ENCODE measurements around the gene NANS.
"Not testable (repeated sequence)": the region's sequence is repeated elsewhere in the genome, so short reads cannot be mapped to it uniquely, and the experiment has no call there.

Gene NANS

DNA sequence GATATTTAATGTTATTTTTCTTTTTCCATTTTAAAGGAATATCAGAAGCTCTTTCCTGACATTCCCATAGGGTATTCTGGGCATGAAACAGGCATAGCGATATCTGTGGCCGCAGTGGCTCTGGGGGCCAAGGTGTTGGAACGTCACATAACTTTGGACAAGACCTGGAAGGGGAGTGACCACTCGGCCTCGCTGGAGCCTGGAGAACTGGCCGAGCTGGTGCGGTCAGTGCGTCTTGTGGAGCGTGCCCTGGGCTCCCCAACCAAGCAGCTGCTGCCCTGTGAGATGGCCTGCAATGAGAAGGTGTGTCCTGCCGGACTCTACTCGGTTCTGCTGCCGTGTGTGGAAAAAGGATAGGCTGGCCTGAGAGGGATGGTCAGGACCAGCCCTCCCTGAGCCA, 24.2 kb downstream of the NANS start:
- Histone ChIP-seq H3K9ac (ENCODE audit: low read length) (peak overlapping the region; percentile 3), H3K4me3 (ENCODE audit: low read length) (no peak overlapping the region), H3K36me3 (ENCODE audit: control insufficient read depth, insufficient read depth, low read length, severe bottlenecking) (peaks cover 46% of the 10 kb centered on the region), H3K9me3 (ENCODE audit: control insufficient read depth, low read length) (no peaks in the 10 kb centered on the region), H3K4me1 (ENCODE audit: control insufficient read depth, insufficient read depth, low read length) (peaks cover 25% of the 10 kb centered on the region), H3K27me3 (replicated peaks; ENCODE audit: control insufficient read depth, insufficient read depth, low read length) (no peaks in the 10 kb centered on the region)
- no peak for DNase-seq (ENCODE audit: low read depth)

DNA sequence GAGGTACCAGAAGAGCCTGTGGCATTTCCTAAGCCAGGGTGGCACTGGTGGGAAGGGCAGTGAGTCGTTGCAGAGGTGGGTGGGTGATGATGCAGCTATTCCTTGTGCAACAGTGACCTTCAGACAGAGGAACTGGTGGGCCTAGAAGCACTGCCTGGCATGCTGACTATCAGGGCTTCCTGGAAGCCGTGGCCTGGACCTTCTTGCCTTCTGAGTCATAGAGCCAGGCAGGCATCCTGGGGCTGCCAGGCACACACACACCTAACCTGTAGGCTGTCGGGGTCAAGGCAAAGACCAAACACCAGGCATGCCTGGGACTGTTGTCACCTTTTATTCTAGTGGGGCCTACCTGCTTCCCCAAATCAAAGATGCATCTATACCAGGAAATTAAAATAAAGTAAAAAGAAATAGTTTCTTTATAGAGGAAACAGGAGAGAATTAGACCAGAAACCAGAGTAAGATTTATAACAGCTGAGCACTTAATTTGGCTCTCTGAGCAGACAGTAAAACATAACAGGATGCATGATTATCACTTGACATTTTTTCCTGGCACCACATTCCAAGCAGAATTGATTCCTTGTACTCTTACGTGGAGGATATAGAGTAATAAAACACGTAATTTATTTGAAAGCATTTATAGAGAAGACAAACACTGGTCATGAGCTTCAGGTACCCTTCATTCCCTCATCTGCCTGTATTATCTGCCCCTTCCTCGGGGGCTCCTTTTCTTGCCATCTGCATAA, 25.1 kb downstream of the NANS start:
- Histone ChIP-seq H3K27me3 (replicated peaks; ENCODE audit: control insufficient read depth, insufficient read depth, low read length) (no peaks in the 10 kb centered on the region), H3K4me1 (ENCODE audit: control insufficient read depth, insufficient read depth, low read length) (peaks cover 21% of the 10 kb centered on the region), H3K4me3 (ENCODE audit: low read length) (no peak overlapping the region), H3K9me3 (ENCODE audit: control insufficient read depth, low read length) (no peaks in the 10 kb centered on the region), H3K36me3 (ENCODE audit: control insufficient read depth, insufficient read depth, low read length, severe bottlenecking) (peaks cover 46% of the 10 kb centered on the region), H3K9ac (ENCODE audit: low read length) (peak overlapping the region; percentile 3)
- DNase-seq (ENCODE audit: low read depth): peak; percentile 53

DNA sequence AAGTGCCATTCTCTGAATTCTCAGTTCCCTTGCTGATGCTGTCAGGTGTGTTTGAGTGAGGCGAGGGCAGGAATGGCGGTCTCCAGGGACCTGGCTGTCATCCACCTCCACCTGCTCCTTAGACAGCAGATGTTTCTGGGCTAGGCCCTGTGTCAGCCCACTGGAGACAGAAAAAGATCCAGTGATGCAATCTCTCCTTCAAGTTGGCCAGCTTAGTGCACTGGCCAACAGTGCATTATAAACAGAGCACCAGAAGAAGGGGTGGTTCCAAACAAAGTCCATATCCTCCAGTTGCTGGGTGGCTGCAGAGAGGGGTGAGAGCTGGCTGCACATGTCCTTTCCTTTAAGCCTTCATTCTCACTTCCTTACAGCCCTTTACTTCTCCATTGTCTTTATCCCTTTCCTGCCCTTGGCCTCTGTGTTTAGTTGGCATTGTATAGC, 26.5 kb downstream of the NANS start:
- H3K36me3 ChIP-seq (ENCODE audit: control insufficient read depth, insufficient read depth, low read length, severe bottlenecking): peaks cover 39% of the 10 kb centered on the region
- peaks cover 21% of the 10 kb centered on the region for H3K4me1 ChIP-seq (ENCODE audit: control insufficient read depth, insufficient read depth, low read length)
- H3K27me3 ChIP-seq (replicated peaks; ENCODE audit: control insufficient read depth, insufficient read depth, low read length): no peaks in the 10 kb centered on the region
- DNase-seq (ENCODE audit: low read depth): peak; percentile 56
- H3K4me3 ChIP-seq (ENCODE audit: low read length): no peak overlapping the region
- no peak overlapping the region for H3K9ac ChIP-seq (ENCODE audit: low read length)
- H3K9me3 ChIP-seq (ENCODE audit: control insufficient read depth, low read length): no peaks in the 10 kb centered on the region

DNA sequence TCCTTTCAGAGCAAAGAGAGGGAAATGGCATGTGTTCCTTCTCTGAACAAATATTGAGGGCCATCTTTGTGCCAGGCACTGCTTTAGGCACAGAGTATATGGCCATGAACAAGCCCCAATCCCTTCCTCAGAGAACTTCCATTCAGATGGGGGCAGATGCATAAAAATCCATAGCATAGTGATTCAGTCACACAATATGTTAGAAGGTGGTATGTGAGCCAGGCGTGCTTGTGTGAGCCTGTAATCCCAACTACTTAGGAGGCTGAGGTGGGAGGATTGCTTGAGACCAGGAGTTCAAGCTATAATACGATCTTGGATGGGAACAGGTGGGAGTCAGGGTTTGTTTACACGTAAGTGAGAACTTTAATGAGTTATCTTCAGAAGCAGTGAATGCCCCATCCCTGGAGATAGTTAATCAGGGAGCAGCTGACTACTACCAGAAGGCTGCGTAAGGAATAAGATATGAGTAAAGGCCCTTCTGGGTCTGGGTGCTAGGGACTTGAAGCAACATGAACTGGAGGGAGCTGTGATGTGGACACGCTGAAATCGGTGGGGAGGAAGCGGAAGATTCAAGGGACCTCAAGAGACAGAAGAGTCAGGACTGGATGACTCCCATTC, 27.1 kb downstream of the NANS start:
- H3K4me3 ChIP-seq (ENCODE audit: low read length): no peak overlapping the region
- DNase-seq (ENCODE audit: low read depth): no peak
- H3K9me3 ChIP-seq (ENCODE audit: control insufficient read depth, low read length): no peaks in the 10 kb centered on the region
- H3K36me3 ChIP-seq (ENCODE audit: control insufficient read depth, insufficient read depth, low read length, severe bottlenecking): peaks cover 36% of the 10 kb centered on the region
- H3K4me1 ChIP-seq (ENCODE audit: control insufficient read depth, insufficient read depth, low read length): peaks cover 21% of the 10 kb centered on the region
- no peak overlapping the region for H3K9ac ChIP-seq (ENCODE audit: low read length)
- H3K27me3 ChIP-seq (replicated peaks; ENCODE audit: control insufficient read depth, insufficient read depth, low read length): no peaks in the 10 kb centered on the region

DNA sequence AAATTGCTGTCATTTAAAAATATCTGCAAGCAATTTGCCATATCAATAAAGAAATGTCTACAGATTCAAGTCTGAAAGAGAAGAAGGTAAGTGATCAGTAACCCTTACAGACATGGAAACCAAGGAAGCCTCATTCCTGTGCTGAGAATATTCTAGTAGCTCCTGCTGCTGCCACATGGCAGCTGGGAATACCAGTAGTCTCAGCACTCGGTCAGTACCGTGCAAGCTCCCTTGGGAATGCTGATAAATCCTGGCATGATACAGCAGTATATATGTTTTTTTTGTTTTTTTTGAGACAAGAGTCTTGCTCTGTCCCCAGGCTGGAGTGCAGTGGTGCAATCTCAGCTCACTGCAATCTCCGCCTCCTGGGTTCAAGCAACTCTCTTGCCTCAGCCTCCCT, 27.9 kb downstream of the NANS start:
- H3K4me1 ChIP-seq (ENCODE audit: control insufficient read depth, insufficient read depth, low read length): peaks cover 21% of the 10 kb centered on the region
- DNase-seq (ENCODE audit: low read depth): no peak
- peaks cover 33% of the 10 kb centered on the region for H3K36me3 ChIP-seq (ENCODE audit: control insufficient read depth, insufficient read depth, low read length, severe bottlenecking)
- no peak overlapping the region for H3K4me3 ChIP-seq (ENCODE audit: low read length)
- no peaks in the 10 kb centered on the region for H3K9me3 ChIP-seq (ENCODE audit: control insufficient read depth, low read length)
- no peaks in the 10 kb centered on the region for H3K27me3 ChIP-seq (replicated peaks; ENCODE audit: control insufficient read depth, insufficient read depth, low read length)
- no peak overlapping the region for H3K9ac ChIP-seq (ENCODE audit: low read length)

DNA sequence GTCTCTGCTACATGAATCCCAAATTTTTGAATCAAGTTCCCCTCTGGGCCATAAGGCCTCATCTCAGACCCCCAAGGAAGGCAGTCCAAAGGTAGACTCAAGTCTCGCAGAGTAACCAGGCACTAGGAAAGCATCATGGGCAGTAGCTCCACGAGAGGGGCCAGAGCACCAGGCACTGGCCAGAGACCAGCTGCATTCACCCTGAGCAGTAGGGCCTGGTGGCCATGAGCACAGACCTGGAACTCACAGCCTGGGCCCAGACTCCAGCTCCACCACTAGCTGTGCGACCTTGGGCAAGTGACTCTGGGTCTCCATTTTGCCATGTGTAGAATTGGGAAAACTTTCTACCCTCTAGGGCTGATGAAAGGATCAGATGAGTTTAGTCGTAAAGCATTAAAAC, 28.5 kb downstream of the NANS start:
- no peak overlapping the region for H3K9ac ChIP-seq (ENCODE audit: low read length)

DNA sequence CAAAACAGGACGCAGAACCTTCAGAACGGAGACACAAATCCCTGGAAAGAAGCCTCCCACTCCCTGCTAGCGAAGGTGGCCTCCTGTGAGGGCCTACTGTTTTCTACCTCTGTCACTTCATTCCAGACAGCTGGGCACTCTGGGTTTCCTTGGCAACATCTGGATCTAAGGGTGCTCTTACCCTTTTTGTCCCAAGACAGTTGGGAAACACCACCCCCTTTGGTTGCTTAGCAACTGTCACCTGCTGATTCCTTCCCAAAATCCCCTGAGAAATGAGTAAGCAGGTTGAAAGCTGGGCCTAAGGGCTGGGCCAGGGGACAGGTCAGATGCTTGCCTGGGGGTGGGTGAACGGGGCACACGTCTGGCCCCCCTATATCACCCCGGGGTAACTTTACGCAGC, 29.4 kb downstream of the NANS start:
- Histone ChIP-seq H3K36me3 (ENCODE audit: control insufficient read depth, insufficient read depth, low read length, severe bottlenecking) (peaks cover 26% of the 10 kb centered on the region), H3K4me3 (ENCODE audit: low read length) (no peak overlapping the region), H3K4me1 (ENCODE audit: control insufficient read depth, insufficient read depth, low read length) (peaks cover 14% of the 10 kb centered on the region), H3K9ac (ENCODE audit: low read length) (no peak overlapping the region), H3K9me3 (ENCODE audit: control insufficient read depth, low read length) (no peaks in the 10 kb centered on the region), H3K27me3 (replicated peaks; ENCODE audit: control insufficient read depth, insufficient read depth, low read length) (no peaks in the 10 kb centered on the region)
- DNase-seq (ENCODE audit: low read depth): no peak

More for the DNA sequence above, 28.5 kb downstream of the NANS start:
- no peak for DNase-seq (ENCODE audit: low read depth)
- no peaks in the 10 kb centered on the region for H3K27me3 ChIP-seq (replicated peaks; ENCODE audit: control insufficient read depth, insufficient read depth, low read length)
- no peak overlapping the region for H3K4me3 ChIP-seq (ENCODE audit: low read length)
- no peaks in the 10 kb centered on the region for H3K9me3 ChIP-seq (ENCODE audit: control insufficient read depth, low read length)
- peaks cover 21% of the 10 kb centered on the region for H3K4me1 ChIP-seq (ENCODE audit: control insufficient read depth, insufficient read depth, low read length)
- peaks cover 29% of the 10 kb centered on the region for H3K36me3 ChIP-seq (ENCODE audit: control insufficient read depth, insufficient read depth, low read length, severe bottlenecking)

DNA sequence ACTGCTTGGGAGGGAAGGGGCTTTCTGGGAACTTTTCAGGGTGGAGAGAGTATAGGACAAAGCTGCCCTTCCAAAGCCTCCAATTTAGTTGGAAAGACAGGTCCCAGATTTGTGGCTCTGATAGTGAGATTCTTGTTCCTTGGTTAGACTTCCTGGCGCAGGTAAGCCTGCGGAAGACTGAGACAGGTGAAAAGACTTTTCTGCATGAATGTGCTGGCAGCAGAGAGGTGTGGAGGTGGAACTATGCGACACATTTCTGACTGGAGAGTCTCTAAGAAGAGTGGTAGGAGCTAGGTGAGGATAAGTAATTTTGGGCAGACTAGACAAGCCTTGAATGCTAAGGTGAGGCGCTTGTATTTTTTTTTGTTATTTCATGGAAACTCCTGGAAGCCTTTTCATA, 29.9 kb downstream of the NANS start:
- peaks cover 9% of the 10 kb centered on the region for H3K4me1 ChIP-seq (ENCODE audit: control insufficient read depth, insufficient read depth, low read length)
- H3K36me3 ChIP-seq (ENCODE audit: control insufficient read depth, insufficient read depth, low read length, severe bottlenecking): peaks cover 20% of the 10 kb centered on the region
- H3K27me3 ChIP-seq (replicated peaks; ENCODE audit: control insufficient read depth, insufficient read depth, low read length): no peaks in the 10 kb centered on the region
- H3K9me3 ChIP-seq (ENCODE audit: control insufficient read depth, low read length): no peaks in the 10 kb centered on the region
- no peak overlapping the region for H3K4me3 ChIP-seq (ENCODE audit: low read length)
- H3K9ac ChIP-seq (ENCODE audit: low read length): no peak overlapping the region
- DNase-seq (ENCODE audit: low read depth): no peak

DNA sequence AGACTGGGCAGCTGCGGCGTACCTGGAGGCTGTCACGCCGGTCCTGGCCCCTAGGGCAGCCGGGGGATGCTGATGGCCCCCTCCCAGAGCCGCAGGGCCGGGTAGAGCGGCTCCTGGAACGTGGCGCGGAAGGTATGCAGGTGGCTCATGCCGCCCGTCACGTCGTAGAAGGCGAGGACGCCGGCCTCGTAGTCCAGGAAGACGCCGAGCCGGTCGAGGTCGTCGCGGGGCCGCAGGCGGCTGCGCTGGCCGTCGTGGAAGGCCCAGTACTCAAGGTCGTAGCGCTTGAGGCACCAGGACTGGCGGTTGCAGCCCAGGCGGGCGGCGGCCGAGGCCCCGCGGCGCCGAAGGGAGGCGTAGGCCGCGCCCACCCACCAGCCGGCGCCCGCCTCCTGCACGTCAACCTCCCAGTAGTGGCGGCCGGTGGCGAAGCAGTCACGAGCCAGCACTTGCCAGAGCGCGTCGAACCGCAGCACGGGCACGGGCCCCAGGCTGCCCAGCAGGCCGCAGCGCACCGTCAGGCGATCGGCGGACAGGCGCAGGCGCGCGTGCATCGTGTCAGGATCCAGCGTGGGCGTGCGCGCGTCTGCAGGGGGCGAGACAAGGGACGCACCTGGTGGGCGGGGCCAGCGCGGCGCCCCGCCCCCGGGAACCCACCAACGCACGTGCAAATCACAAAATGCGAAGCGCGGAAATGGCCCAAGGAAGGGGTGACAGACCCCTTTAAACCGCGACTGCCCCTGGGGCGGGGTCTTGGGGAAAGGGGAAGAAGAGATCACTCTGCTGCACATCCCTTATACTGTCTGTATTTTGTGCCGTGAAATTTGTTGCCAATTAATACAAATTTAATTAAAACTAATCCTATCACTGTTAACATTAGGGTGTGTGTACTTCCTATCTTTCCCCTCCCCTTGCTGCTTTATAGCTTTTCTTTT, 31.2 kb downstream of the NANS start:
- Histone ChIP-seq H3K27me3 (replicated peaks; ENCODE audit: control insufficient read depth, insufficient read depth, low read length) (peaks cover under 1% of the 10 kb centered on the region), H3K4me1 (ENCODE audit: control insufficient read depth, insufficient read depth, low read length) (peaks cover 16% of the 10 kb centered on the region), H3K36me3 (ENCODE audit: control insufficient read depth, insufficient read depth, low read length, severe bottlenecking) (peaks cover 8% of the 10 kb centered on the region), H3K9ac (ENCODE audit: low read length) (peak overlapping the region; percentile 53), H3K9me3 (ENCODE audit: control insufficient read depth, low read length) (no peaks in the 10 kb centered on the region), H3K4me3 (ENCODE audit: low read length) (peak overlapping the region; percentile 65)
- peak; percentile 51 for DNase-seq (ENCODE audit: low read depth)

DNA sequence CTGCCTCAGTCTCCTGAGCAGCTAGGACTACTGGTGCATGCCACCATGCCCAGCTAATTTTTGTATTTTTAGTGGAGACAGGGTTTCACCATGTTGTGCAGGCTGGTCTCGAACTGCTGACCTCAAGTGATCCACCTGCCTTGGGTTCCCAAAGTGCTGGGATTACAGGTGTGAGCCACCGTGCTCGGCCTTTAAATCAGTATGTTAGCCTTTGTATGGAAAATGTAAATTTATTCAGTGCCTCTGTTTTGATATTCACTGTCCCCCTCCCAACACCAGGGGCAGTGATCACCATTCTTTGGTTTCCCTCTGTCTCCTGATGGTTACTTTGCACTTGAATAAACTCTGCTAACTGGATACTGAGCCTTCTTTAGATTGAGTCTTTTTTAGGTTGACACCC, 34.1 kb downstream of the NANS start:
- H3K36me3 ChIP-seq (ENCODE audit: control insufficient read depth, insufficient read depth, low read length, severe bottlenecking); H3K9me3 ChIP-seq (ENCODE audit: control insufficient read depth, low read length); DNase-seq (ENCODE audit: low read depth); H3K4me3 ChIP-seq (ENCODE audit: low read length); H3K27me3 ChIP-seq (replicated peaks; ENCODE audit: control insufficient read depth, insufficient read depth, low read length); H3K4me1 ChIP-seq (ENCODE audit: control insufficient read depth, insufficient read depth, low read length); H3K9ac ChIP-seq (ENCODE audit: low read length): not testable (repeated sequence)

All from adipocyte (in vitro differentiated cells).